HEK293 (cell line): ENCODE results near the gene ANKRD63.

Experiments
- TCF7L2 ChIP-seq: IDR thresholded peaks from 2 replicates; pipeline ENCODE4 v1.6.1; 2011; ENCODE audit warnings: low read depth, mild to moderate bottlenecking, inconsistent platforms, low read length, moderate library complexity, borderline replicate concordance
- WT1 ChIP-seq: fragments of 450-650 bp; formaldehyde crosslinking; IDR thresholded peaks from 2 replicates; pipeline ENCODE4 v1.5.1; 2016; ENCODE audit warnings: missing biosample characterization, missing genetic modification characterization
- ZBTB21 ChIP-seq: fragments of 450-650 bp; formaldehyde crosslinking; IDR thresholded peaks from 2 replicates; pipeline ENCODE4 v1.5.1; 2017; ENCODE audit warnings: missing biosample characterization, missing genetic modification characterization
- ZBTB7A ChIP-seq: fragments of 450-650 bp; formaldehyde crosslinking; IDR thresholded peaks from 2 replicates; pipeline ENCODE4 v1.5.1; 2016; ENCODE audit warnings: low read depth, missing biosample characterization, missing genetic modification characterization
- ZNF140 ChIP-seq: fragments of 450-650 bp; formaldehyde crosslinking; IDR thresholded peaks from 2 replicates; pipeline ENCODE4 v1.5.1; 2016; ENCODE audit warnings: missing biosample characterization, missing genetic modification characterization
- ZNF501 ChIP-seq: fragments of 450-650 bp; formaldehyde crosslinking; IDR thresholded peaks from 2 replicates; pipeline ENCODE4 v1.5.1; 2016; ENCODE audit warnings: missing biosample characterization, missing genetic modification characterization
- ZNF510 ChIP-seq: fragments of 450-650 bp; formaldehyde crosslinking; IDR thresholded peaks from 2 replicates; pipeline ENCODE4 v1.5.1; 2018; ENCODE audit warnings: mild to moderate bottlenecking, missing genetic modification characterization, missing biosample characterization; ENCODE audit not compliant: insufficient replicate concordance
- TF ChIP-seq, protein P1 (sequence below): fragments of 450-650 bp; formaldehyde crosslinking; IDR thresholded peaks from 2 replicates; pipeline ENCODE4 v1.5.1; 2016; ENCODE audit warnings: missing biosample characterization, missing genetic modification characterization

DNA sequence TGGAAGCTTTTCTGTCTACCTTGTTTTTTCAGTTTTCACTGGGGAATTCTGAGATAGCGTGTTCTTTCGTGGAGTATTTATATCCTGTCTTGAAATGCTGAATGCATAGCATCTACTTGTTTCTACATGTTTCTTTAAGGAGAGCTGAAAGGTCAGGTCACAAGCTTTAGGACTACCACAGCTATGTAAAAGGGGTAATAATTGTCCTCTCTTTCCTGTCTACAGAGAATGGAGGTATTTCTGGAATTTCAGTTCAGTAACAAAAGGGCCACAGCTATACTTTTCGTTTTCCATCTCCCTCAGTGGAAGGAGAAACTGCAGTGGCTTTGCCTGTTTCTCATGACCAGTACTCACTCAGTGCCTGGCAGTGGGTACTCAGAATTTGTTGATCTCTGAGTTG lies 45.3 kb upstream of the ANKRD63 start:
- no peak for TF ChIP-seq ZBTB21 (tag by site-specific recombination)
- TF ChIP-seq ZNF501 (tag by site-specific recombination), result no peak
- TF ChIP-seq WT1, result no peak
- TF ChIP-seq TCF7L2, result no peak
- TF ChIP-seq ZNF510 (tag by site-specific recombination), result no peak
- TF ChIP-seq, protein P1, sequence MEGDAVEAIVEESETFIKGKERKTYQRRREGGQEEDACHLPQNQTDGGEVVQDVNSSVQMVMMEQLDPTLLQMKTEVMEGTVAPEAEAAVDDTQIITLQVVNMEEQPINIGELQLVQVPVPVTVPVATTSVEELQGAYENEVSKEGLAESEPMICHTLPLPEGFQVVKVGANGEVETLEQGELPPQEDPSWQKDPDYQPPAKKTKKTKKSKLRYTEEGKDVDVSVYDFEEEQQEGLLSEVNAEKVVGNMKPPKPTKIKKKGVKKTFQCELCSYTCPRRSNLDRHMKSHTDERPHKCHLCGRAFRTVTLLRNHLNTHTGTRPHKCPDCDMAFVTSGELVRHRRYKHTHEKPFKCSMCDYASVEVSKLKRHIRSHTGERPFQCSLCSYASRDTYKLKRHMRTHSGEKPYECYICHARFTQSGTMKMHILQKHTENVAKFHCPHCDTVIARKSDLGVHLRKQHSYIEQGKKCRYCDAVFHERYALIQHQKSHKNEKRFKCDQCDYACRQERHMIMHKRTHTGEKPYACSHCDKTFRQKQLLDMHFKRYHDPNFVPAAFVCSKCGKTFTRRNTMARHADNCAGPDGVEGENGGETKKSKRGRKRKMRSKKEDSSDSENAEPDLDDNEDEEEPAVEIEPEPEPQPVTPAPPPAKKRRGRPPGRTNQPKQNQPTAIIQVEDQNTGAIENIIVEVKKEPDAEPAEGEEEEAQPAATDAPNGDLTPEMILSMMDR, result no peak
- TF ChIP-seq ZNF140 (tag by site-specific recombination), result no peak
- no peak for TF ChIP-seq ZBTB7A
